GM21786 (cell line): Measurements from ENCODE around the gene U2AF2.

ENCODE experiments used
- ATAC-seq: cut with Tn5 transposase; IDR thresholded peaks from one replicate; pipeline ENCODE4 v1.9.1; 2021; ENCODE audit not compliant: unreplicated experiment

U2AF2 gene

GRCh38 chr19:55687281-55688201 lies 32.7 kb downstream of the U2AF2 start:
- ATAC-seq = no peak

- no peak for ATAC-seq
These were observed 33.8 kb downstream of the U2AF2 start for GRCh38 chr19:55688422-55689218.

- ATAC-seq = no peak
These were observed 34.7 kb downstream of the U2AF2 start for GRCh38 chr19:55689411-55690108.

GRCh38 chr19:55690109-55690768 lies 35.4 kb downstream of the U2AF2 start:
- ATAC-seq = no peak

GRCh38 chr19:55690769-55691545 lies 36.1 kb downstream of the U2AF2 start:
- no peak for ATAC-seq

GRCh38 chr19:55691561-55692481 lies 37.0 kb downstream of the U2AF2 start:
- no peak for ATAC-seq

- no peak for ATAC-seq
These were observed 37.8 kb downstream of the U2AF2 start for GRCh38 chr19:55692681-55693081.

- ATAC-seq = no peak
These were observed 38.6 kb downstream of the U2AF2 start for GRCh38 chr19:55693336-55693974.

GRCh38 chr19:55694241-55694655 lies 39.4 kb downstream of the U2AF2 start:
- ATAC-seq = no peak

- ATAC-seq = no peak
These were observed 40.0 kb downstream of the U2AF2 start for GRCh38 chr19:55694656-55695491.

- no peak for ATAC-seq
These were observed 40.9 kb downstream of the U2AF2 start for GRCh38 chr19:55695511-55696290.

- no peak for ATAC-seq
These were observed 41.6 kb downstream of the U2AF2 start for GRCh38 chr19:55696301-55697068.

GRCh38 chr19:55697069-55697440 lies 42.2 kb downstream of the U2AF2 start:
- ATAC-seq = no peak

GRCh38 chr19:55697698-55698097 lies 42.9 kb downstream of the U2AF2 start:
- no peak for ATAC-seq

GRCh38 chr19:55698256-55698655 lies 43.4 kb downstream of the U2AF2 start:
- ATAC-seq = no peak

GRCh38 chr19:55699221-55699620 lies 44.4 kb downstream of the U2AF2 start:
- no peak for ATAC-seq
